Gastrocnemius medialis (tissue), 4 donors: ENCODE measurements around the gene STAT1. TPM values are rescaled to one million over a fixed set of nuclear protein-coding genes. Genes with fewer than 3 reads are reported as not detected.

Source experiments
- ATAC-seq, 2 donors: fragments of 150-250 bp; one replicate each; pipeline ENCODE4 v1.9.1; 2016
- DNase-seq, 2 donors: peaks; one replicate each; pipeline ENCODE4 v3.0.0-alpha.2; 2019
- H3K27ac ChIP-seq, 4 donors: fragments of 200-600 bp; sonication (generic); 1 replicate in 1 of 4; 2 replicates in 3 of 4; pipeline ENCODE4 v1.5.1; 2016 to 2018; ENCODE audit warnings: mild to moderate bottlenecking in 2 of 4, moderate library complexity in 1 of 4
- H3K27me3 ChIP-seq, 3 donors: fragments of 200-600 bp; sonication (generic) in 2 of 3; 1 replicate in 1 of 3; 2 replicates in 2 of 3; pipeline versions ENCODE4 v1.5.1 to v1.6.0; 2016 to 2019; ENCODE audit warnings: mild to moderate bottlenecking in 1 of 3, moderate library complexity in 1 of 3
- H3K36me3 ChIP-seq, 2 donors: fragments of 200-600 bp; sonication (generic) in 1 of 2; one replicate each; pipeline ENCODE4 v1.5.1; 2017 to 2018
- H3K4me1 ChIP-seq, 2 donors: fragments of 200-600 bp; sonication (generic) in 1 of 2; one replicate each; pipeline ENCODE4 v1.5.1; 2016 to 2017; ENCODE audit warnings: mild to moderate bottlenecking in 2 of 2
- H3K4me3 ChIP-seq, 4 donors: fragments of 200-600 bp; sonication (generic) in 3 of 4; 1 replicate in 1 of 4; 2 replicates in 3 of 4; pipeline ENCODE4 v1.5.1; 2016 to 2019; ENCODE audit warnings: mild to moderate bottlenecking in 2 of 4
- H3K9me3 ChIP-seq, 3 donors: fragments of 200-600 bp; sonication (generic) in 2 of 3; 1 replicate in 1 of 3; 2 replicates in 2 of 3; pipeline ENCODE4 v1.5.1; 2016 to 2019
- POLR2A ChIP-seq, 2 donors: fragments of 450-650 bp; IDR thresholded peaks; one replicate each; pipeline ENCODE4 v1.6.1; 2017; ENCODE audit warnings: antibody characterized with exemption in 2 of 2, mild to moderate bottlenecking in 2 of 2, moderate library complexity in 2 of 2
- in situ Hi-C, 4 donors: fragments of 200-750 bp; cut with MboI; loops; one replicate each; pipeline versions ENCODE4 v1.15.0 to v1.8.0; 2017; ENCODE audit warnings: low sequenced_read_pairs in 4 of 4
- intact Hi-C: fragments of 100-400 bp; cut with DNase I; formaldehyde crosslinking; loops from one replicate; pipeline ENCODE4 v1.15.1; 2023; ENCODE audit warnings: low total_unique reads
- total RNA-seq, 4 donors: library from RNA; depleted of rRNA; stranded (reverse); fragments of >200 nt; gene quantifications; one replicate each; pipeline versions ENCODE4 v1.1.0 to v1.2.3, GENCODE V29; 2016
- TF ChIP-seq, protein P1 (sequence below), 5 experiments: fragments of 450-650 bp in 3 of 5; fragments of 200-600 bp in 2 of 5; sonication (generic) in 2 of 5; IDR thresholded peaks in 4 of 5; conservative IDR thresholded peaks in 1 of 5; 1 replicate in 4 of 5; 2 replicates in 1 of 5; pipeline ENCODE4 v1.5.1; 2016 to 2019; ENCODE audit warnings: antibody characterized with exemption in 5 of 5, mild to moderate bottlenecking in 3 of 5, moderate library complexity in 3 of 5

The STAT1 gene
- total RNA-seq, 4 donors from 2014 or later, result 23.0 to 36.9 (median 28.6) TPM

DNA sequence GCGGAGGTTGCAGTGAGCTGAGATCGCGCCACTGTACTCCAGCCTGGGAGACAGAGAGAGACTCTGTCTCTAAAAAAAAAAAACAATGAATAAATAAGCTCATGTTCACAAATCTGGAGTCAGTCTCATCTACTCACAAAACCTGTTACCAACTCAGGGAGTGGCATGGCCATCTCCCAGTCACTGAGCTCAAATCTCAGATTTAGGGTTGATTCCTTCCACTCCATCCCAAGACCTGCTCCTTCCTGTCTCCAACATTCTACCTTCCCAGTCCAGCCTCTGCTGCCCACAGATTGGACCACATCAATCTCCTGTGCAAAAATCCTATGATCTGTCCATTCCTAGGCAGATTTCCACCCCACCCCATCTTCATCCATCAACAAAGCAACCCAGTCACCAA lies 1.6 kb downstream of the STAT1 start:
- TF ChIP-seq, protein P1, sequence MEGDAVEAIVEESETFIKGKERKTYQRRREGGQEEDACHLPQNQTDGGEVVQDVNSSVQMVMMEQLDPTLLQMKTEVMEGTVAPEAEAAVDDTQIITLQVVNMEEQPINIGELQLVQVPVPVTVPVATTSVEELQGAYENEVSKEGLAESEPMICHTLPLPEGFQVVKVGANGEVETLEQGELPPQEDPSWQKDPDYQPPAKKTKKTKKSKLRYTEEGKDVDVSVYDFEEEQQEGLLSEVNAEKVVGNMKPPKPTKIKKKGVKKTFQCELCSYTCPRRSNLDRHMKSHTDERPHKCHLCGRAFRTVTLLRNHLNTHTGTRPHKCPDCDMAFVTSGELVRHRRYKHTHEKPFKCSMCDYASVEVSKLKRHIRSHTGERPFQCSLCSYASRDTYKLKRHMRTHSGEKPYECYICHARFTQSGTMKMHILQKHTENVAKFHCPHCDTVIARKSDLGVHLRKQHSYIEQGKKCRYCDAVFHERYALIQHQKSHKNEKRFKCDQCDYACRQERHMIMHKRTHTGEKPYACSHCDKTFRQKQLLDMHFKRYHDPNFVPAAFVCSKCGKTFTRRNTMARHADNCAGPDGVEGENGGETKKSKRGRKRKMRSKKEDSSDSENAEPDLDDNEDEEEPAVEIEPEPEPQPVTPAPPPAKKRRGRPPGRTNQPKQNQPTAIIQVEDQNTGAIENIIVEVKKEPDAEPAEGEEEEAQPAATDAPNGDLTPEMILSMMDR (IDR thresholded peaks at IDR 0.05 in 4 of 5, conservative IDR thresholded peaks at IDR 0.05 in 1 of 5), result no peak
- TF ChIP-seq POLR2A (IDR thresholded peaks at IDR 0.05), result no peak
- Histone ChIP-seq H3K9me3 (no peaks in the 10 kb centered on the region), H3K36me3 (peaks cover 0 to 24% of the 10 kb centered on the region in 2 donors), H3K27me3 (no peaks in the 10 kb centered on the region), H3K27ac (peak overlapping the region in 3 of 4 donors; percentile 89 to 98 (median 94)), H3K4me3 (peak overlapping the region in 3 of 4 donors; percentile 82 to 98 (median 95)), H3K4me1 (peaks cover 13 to 25% of the 10 kb centered on the region in 2 donors)
- in situ Hi-C loops, result loop anchor here in 3 of 4 donors (10.0 to 25.0 kb wide), 3 partner anchors 125 to 675 kb away; partner anchors contain the start of genes NABP1 (in 2 of the 3) and GLS (in 1 of the 3)
- ATAC-seq (no peak), DNase-seq (no peak)
- intact Hi-C loops, result loop anchor here (1.0 to 10.0 kb wide), 4 partner anchors 8 to 1348 kb away; partner anchors contain the start of genes ASNSD1 and NEMP2

GRCh38 chr2:191010887-191011885 lies 2.8 kb downstream of the STAT1 start:
- DNase-seq, result no peak
- no peak for ATAC-seq
- TF ChIP-seq POLR2A (IDR thresholded peaks at IDR 0.05), result no peak
- Histone ChIP-seq H3K4me1 (peaks cover 13 to 25% of the 10 kb centered on the region in 2 donors), H3K36me3 (peaks cover 0 to 35% of the 10 kb centered on the region in 2 donors), H3K9me3 (no peaks in the 10 kb centered on the region), H3K27me3 (no peaks in the 10 kb centered on the region), H3K27ac (no peak overlapping the region), H3K4me3 (no peak overlapping the region)
- intact Hi-C loops, result loop anchor here (10.0 kb wide), 3 partner anchors 356 to 1346 kb away; partner anchors contain the start of genes ASNSD1 and NEMP2
- in situ Hi-C loops, result loop anchor here in 3 of 4 donors (10.0 to 25.0 kb wide), 3 partner anchors 124 to 676 kb away; partner anchors contain the start of genes NABP1 (in 2 of the 3) and GLS (in 1 of the 3)

DNA sequence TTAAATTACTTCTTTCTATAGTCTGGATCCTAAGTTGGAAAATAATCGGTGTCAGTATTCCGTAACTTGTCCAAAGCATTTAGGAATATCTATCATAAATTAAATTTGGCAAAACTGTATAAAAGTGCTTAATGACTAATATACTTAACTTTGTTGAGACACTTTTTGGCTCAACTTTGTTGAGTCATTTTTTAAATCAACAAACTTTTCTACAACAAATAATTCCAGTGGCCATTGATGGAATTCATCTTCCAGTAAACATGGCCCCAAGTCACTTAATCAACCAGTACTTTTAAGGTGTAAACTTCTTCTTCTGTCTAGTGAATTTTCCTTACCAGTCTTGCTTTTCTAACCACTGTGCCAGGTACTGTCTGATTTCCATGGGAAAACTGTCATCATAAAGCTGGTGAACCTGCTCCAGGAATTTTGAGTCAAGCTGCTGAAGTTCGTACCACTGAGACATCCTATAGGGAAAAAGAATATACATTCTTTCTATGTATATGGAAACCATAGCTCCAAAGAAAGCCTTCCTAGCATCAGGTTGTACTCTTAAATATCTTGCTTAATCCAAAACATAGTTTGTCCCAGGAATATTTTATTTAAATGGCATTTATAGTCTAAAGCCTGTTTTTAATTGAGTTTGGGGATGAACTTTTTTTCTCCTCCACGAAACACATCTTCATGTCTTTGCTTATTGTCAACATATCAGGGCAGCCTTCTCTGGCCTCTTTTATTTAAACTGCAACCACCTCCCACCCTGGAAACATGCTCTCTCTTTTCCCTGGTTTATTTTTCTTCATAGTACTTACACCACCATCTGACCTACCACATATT lies 4.2 kb downstream of the STAT1 start:
- TF ChIP-seq, protein P1 (IDR thresholded peaks at IDR 0.05 in 4 of 5, conservative IDR thresholded peaks at IDR 0.05 in 1 of 5), result no peak
- no peak for TF ChIP-seq POLR2A (IDR thresholded peaks at IDR 0.05)
- Histone ChIP-seq H3K4me1 (peaks cover 13 to 23% of the 10 kb centered on the region in 2 donors), H3K27ac (no peak overlapping the region), H3K36me3 (peaks cover 0 to 49% of the 10 kb centered on the region in 2 donors), H3K4me3 (no peak overlapping the region), H3K9me3 (no peaks in the 10 kb centered on the region), H3K27me3 (no peaks in the 10 kb centered on the region)
- DNase-seq (no peak), ATAC-seq (no peak)
- intact Hi-C loops, result loop anchor here (10.0 kb wide), 3 partner anchors 355 to 1345 kb away; partner anchors contain the start of genes ASNSD1 and NEMP2
- in situ Hi-C loops, result loop anchor here in 3 of 4 donors (10.0 to 25.0 kb wide), 3 partner anchors 122 to 678 kb away; partner anchors contain the start of genes NABP1 (in 2 of the 3) and GLS (in 1 of the 3)

GRCh38 chr2:191008286-191008685 lies 5.7 kb downstream of the STAT1 start:
- Histone ChIP-seq H3K9me3 (no peaks in the 10 kb centered on the region), H3K27ac (no peak overlapping the region), H3K27me3 (no peaks in the 10 kb centered on the region), H3K4me3 (no peak overlapping the region), H3K36me3 (peaks cover 0 to 64% of the 10 kb centered on the region in 2 donors), H3K4me1 (peaks cover 11 to 19% of the 10 kb centered on the region in 2 donors)
- intact Hi-C loops (no loop called here), in situ Hi-C loops (loop anchor here in 3 of 4 donors (25.0 kb wide), 2 partner anchors 121 to 679 kb away; partner anchors contain the start of genes NABP1 (in 2 of the 3) and GLS (in 1 of the 3))
- ATAC-seq (no peak), DNase-seq (no peak)
- no peak for TF ChIP-seq POLR2A (IDR thresholded peaks at IDR 0.05)
- TF ChIP-seq, protein P1 (IDR thresholded peaks at IDR 0.05 in 4 of 5, conservative IDR thresholded peaks at IDR 0.05 in 1 of 5), result no peak
